ENCODE data around the gene ADORA1.

GRCh38 chr1:203185585-203185984 lies 58.1 kb downstream of the ADORA1 start:
- TF ChIP-seq CTCF (conservative IDR thresholded peaks at IDR 0.05; ENCODE audit: low read depth, low read length) (no peak), ELK1 (IDR thresholded peaks at IDR 0.05; ENCODE audit: borderline replicate concordance, low read depth, low read length) (no peak), USF2 (IDR thresholded peaks at IDR 0.05; ENCODE audit: low read depth, low read length) (no peak), FOS (IDR thresholded peaks at IDR 0.05; ENCODE audit: low read depth, low read length) (no peak), POLR2A (IDR thresholded peaks at IDR 0.05; ENCODE audit: low read depth, low read length) (no peak), SMC3 (IDR thresholded peaks at IDR 0.05; ENCODE audit: low read depth, low read length) (no peak), RCOR1 (IDR thresholded peaks at IDR 0.05; ENCODE audit: insufficient replicate concordance, low read length) (no peak)

Data from IMR-90 (cell line).